K562 (cell line): ENCODE measurements around the gene TEX54. TPM values are rescaled to one million over a fixed set of nuclear protein-coding genes. Genes with fewer than 3 reads are reported as not detected.
A peak's percentile ranks its signal among the peaks of the same experiment; 100 is the strongest.

Source experiments
- ATAC-seq: fragments of 200-7000 bp; cut with Tn5 transposase; 3 replicates; pipeline ENCODE4 v1.9.1; 2020; ENCODE audit warnings: moderate library complexity
- BruUV-seq: library from RNA; stranded (reverse); fragments of 400-500 nt; replicated peaks from 2 replicates; lab custom pipeline; 2021; lab: Mats Ljungman, UMichigan
- CTCF ChIA-PET: fragments of 300-600 bp; formaldehyde crosslinking; extraction: SDS; loops from one replicate; lab custom pipeline; 2021; ENCODE audit warnings: low intra/inter-chr PET ratio; lab: Yijun Ruan, JAX
- POLR2A ChIA-PET: fragments of 300-600, 350-650 bp; sonication (Branson Sonifier 250); formaldehyde crosslinking; extraction: SDS; loops from one replicate; lab custom pipeline; 2021; ENCODE audit warnings: antibody characterized with exemption, inconsistent platforms; lab: Yijun Ruan, JAX
- DNase-seq, 4 experiments: peaks; one replicate each; pipeline versions ENCODE4 v3.0.0 to v3.0.0-alpha.2; 2011 to 2018; ENCODE audit warnings: low spot score in 3 of 4, mixed read lengths in 3 of 4; ENCODE audit errors: extremely low read depth in 1 of 4
- FAIRE-seq: peaks from 2 replicates; lab custom pipeline; 2011; peaks lifted over from hg19 to GRCh38; lab: Jason Lieb, UNC
- H2AFZ ChIP-seq: 2 replicates; pipeline ENCODE4 v1.6.0; 2011; ENCODE audit warnings: low read depth, low read length, control low read depth, inconsistent platforms
- H3K27ac ChIP-seq: fragments of 200-600 bp; 3 replicates; pipeline ENCODE4 v1.8.0; 2011; ENCODE audit warnings: low read depth, mild to moderate bottlenecking, control low read depth, inconsistent platforms, low read length, moderate library complexity, mixed read lengths; ENCODE audit errors: extremely low read depth
- H3K27me3 ChIP-seq, 2 experiments: fragments of 300-600 bp in 1 of 2; 2 replicates in 1 of 2; 3 replicates in 1 of 2; pipeline versions ENCODE4 v1.6.0 to v1.8.0; 2011; ENCODE audit warnings: inconsistent platforms in 2 of 2, low read length in 2 of 2, mild to moderate bottlenecking in 1 of 2, mixed read lengths in 1 of 2, moderate library complexity in 1 of 2; ENCODE audit not compliant: control insufficient read depth in 2 of 2, insufficient read depth in 2 of 2
- H3K36me3 ChIP-seq: fragments of 300-600 bp; 3 replicates; pipeline ENCODE4 v1.8.0; 2011; ENCODE audit warnings: mild to moderate bottlenecking, low read length, inconsistent platforms; ENCODE audit not compliant: control insufficient read depth, insufficient read depth
- H3K4me1 ChIP-seq, 2 experiments: fragments of 200-600 bp in 1 of 2; replicated peaks in 1 of 2; 2 replicates in 1 of 2; 3 replicates in 1 of 2; pipeline versions ENCODE4 v1.5.1 to v1.8.0; 2011; ENCODE audit warnings: inconsistent platforms in 2 of 2, low read length in 2 of 2, mild to moderate bottlenecking in 1 of 2, mixed read lengths in 1 of 2, moderate library complexity in 1 of 2; ENCODE audit not compliant: control insufficient read depth in 2 of 2, insufficient read depth in 2 of 2
- H3K4me2 ChIP-seq: 2 replicates; pipeline ENCODE4 v1.6.1; 2011; ENCODE audit warnings: low read length, control low read depth, inconsistent platforms, mixed read lengths; ENCODE audit not compliant: insufficient read depth
- H3K4me3 ChIP-seq: fragments of 200-600 bp; sonication (generic), shearing (Covaris generic); 2 replicates; pipeline ENCODE4 v1.5.1; 2016; ENCODE audit warnings: control low read depth, inconsistent platforms
- H3K79me2 ChIP-seq: fragments of 200-600 bp; 3 replicates; pipeline ENCODE4 v1.8.0; 2011; ENCODE audit warnings: low read length, inconsistent platforms; ENCODE audit not compliant: control insufficient read depth, insufficient read depth
- H3K9ac ChIP-seq, 2 experiments: 2 replicates each; pipeline versions ENCODE4 v1.6.0 to v1.6.1; 2011; ENCODE audit warnings: low read depth in 2 of 2, low read length in 2 of 2, control low read depth in 1 of 2, inconsistent platforms in 1 of 2, mild to moderate bottlenecking in 1 of 2, mixed read lengths in 1 of 2; ENCODE audit not compliant: insufficient read depth in 1 of 2
- H3K9me1 ChIP-seq: one replicate; pipeline ENCODE4 v1.6.0; 2011; ENCODE audit warnings: inconsistent platforms, mild to moderate bottlenecking, low read length, moderate library complexity; ENCODE audit not compliant: control insufficient read depth, insufficient read depth
- H3K9me3 ChIP-seq: replicated peaks from 2 replicates; pipeline ENCODE4 v1.5.1; 2011; ENCODE audit warnings: low read depth, low read length, inconsistent platforms; ENCODE audit not compliant: control insufficient read depth, insufficient read depth
- H4K20me1 ChIP-seq: replicated peaks from 2 replicates; pipeline ENCODE4 v1.6.1; 2011; ENCODE audit warnings: low read length, inconsistent platforms, mixed read lengths; ENCODE audit not compliant: control insufficient read depth, insufficient read depth
- ADNP ChIP-seq: fragments of 200-800 bp; sonication (Bioruptor generic); IDR thresholded peaks from 2 replicates; pipeline ENCODE4 v1.6.1; 2016; ENCODE audit warnings: missing genetic modification characterization, missing compliant biosample characterization
- BRF2 ChIP-seq: IDR thresholded peaks from 3 replicates; pipeline ENCODE4 v1.6.1; 2011; ENCODE audit warnings: borderline replicate concordance, mild to moderate bottlenecking; ENCODE audit not compliant: insufficient read length, insufficient read depth
- CBX1 ChIP-seq: sonication (generic); IDR thresholded peaks from 2 replicates; pipeline ENCODE4 v1.6.1; 2016; ENCODE audit warnings: antibody characterized with exemption, low read depth, mild to moderate bottlenecking
- CREB1 ChIP-seq, 2 experiments: sonication (generic) in 1 of 2; formaldehyde crosslinking in 1 of 2; IDR thresholded peaks; 2 replicates each; pipeline versions ENCODE4 v1.6.1 to v1.8.0; 2012 to 2022; ENCODE audit warnings: inconsistent platforms in 1 of 2, mild to moderate bottlenecking in 1 of 2, missing genetic modification reagents in 1 of 2, moderate library complexity in 1 of 2
- CREB3L1 ChIP-seq: fragments of 450-650 bp; IDR thresholded peaks from 2 replicates; pipeline ENCODE4 v1.6.1; 2014; ENCODE audit warnings: low read depth, mild to moderate bottlenecking, moderate library complexity, borderline replicate concordance
- ELF2 ChIP-seq: fragments of 250-450 bp; sonication (Bioruptor Pico); IDR thresholded peaks from 2 replicates; pipeline ENCODE4 v1.5.0; 2021; ENCODE audit warnings: mild to moderate bottlenecking
- ETS2 ChIP-seq: IDR thresholded peaks from 2 replicates; pipeline ENCODE4 v1.6.1; 2016; ENCODE audit warnings: borderline replicate concordance, missing genetic modification characterization, mild to moderate bottlenecking, moderate library complexity, missing compliant biosample characterization; ENCODE audit not compliant: poor library complexity, severe bottlenecking
- KLF13 ChIP-seq: fragments of 450-650 bp; IDR thresholded peaks from 2 replicates; pipeline ENCODE4 v1.6.1; 2016; ENCODE audit warnings: missing genetic modification characterization, low read depth, mild to moderate bottlenecking, missing compliant biosample characterization, moderate library complexity, borderline replicate concordance
- MITF ChIP-seq: IDR thresholded peaks from 2 replicates; pipeline ENCODE4 v1.6.1; 2014; ENCODE audit warnings: antibody characterized with exemption
- MYNN ChIP-seq, 2 experiments: sonication (generic); formaldehyde crosslinking in 1 of 2; IDR thresholded peaks; 2 replicates each; pipeline versions ENCODE4 v1.5.0 to v1.6.1; 2016 to 2020; ENCODE audit warnings: antibody characterized with exemption in 1 of 2, missing genetic modification reagents in 1 of 2
- RBM34 ChIP-seq: fragments of 200-400 bp; formaldehyde crosslinking; IDR thresholded peaks from 2 replicates; pipeline ENCODE4 v1.6.1; 2018; ENCODE audit warnings: low read length, borderline replicate concordance; ENCODE audit not compliant: insufficient read depth
- ZNF184 ChIP-seq: sonication (generic); formaldehyde crosslinking; IDR thresholded peaks from 2 replicates; pipeline ENCODE4 v1.5.0; 2020; ENCODE audit warnings: missing genetic modification reagents
- ZNF398 ChIP-seq: fragments of 250-450 bp; sonication (Bioruptor Pico); IDR thresholded peaks from 2 replicates; pipeline ENCODE4 v1.8.0; 2021; ENCODE audit warnings: moderate library complexity, mild to moderate bottlenecking, inconsistent platforms
- WGBS: fragments of 100-300 bp; shearing (Covaris generic); methylation state at CpG from one replicate; pipeline ENCODE4 v1.1.6; 2016; ENCODE audit warnings: low coverage, mixed read lengths; ENCODE audit not compliant: insufficient coverage; ENCODE audit errors: missing lambda C conversion rate; 5-methylcytosine and 5-hydroxymethylcytosine counted together
- in situ Hi-C: fragments of 300-500 bp; cut with MboI; formaldehyde crosslinking; loops from 4 replicates; pipeline ENCODE4 v1.15.0; 2018; ENCODE audit warnings: inconsistent platforms, mixed read lengths
- intact Hi-C: fragments of 100-400 bp; cut with micrococcal nuclease; formaldehyde crosslinking; loops from 2 replicates; pipeline ENCODE4 v1.14.2; 2022
- polyA plus RNA-seq, 8 experiments: library from polyadenylated mRNA; depleted of rRNA in 4 of 8; stranded (reverse) in 5 of 8; unstranded in 3 of 8; fragments of >200 nt; fragmentation: Nextera tagmentation in 2 of 8; fragmentation: Illumina TruSeq in 1 of 8; extraction: Ambion mirVana in 2 of 8; extraction: Trizol in 1 of 8; gene quantifications; 2 replicates each; pipeline versions ENCODE4 v1.2.1 to v1.2.3, GENCODE V29; 2011 to 2014; ENCODE audit warnings: inconsistent platforms in 1 of 8, missing spikeins in 1 of 8
- total RNA-seq, 7 experiments: library from RNA; depleted of rRNA in 6 of 7; stranded (reverse); fragments of >200 nt in 6 of 7; fragmentation: Illumina TruSeq in 2 of 7; extraction: Trizol in 2 of 7; gene quantifications; 2 replicates each; pipeline versions ENCODE4 v1.2.1 to v1.2.3, GENCODE V29; 2011 to 2021; ENCODE audit warnings: low replicate concordance in 1 of 7

TEX54 gene
- total and polyA plus RNA-seq, 9 of the 15 experiments (the other 6 are each of a cell fraction or from before 2014, with no cell fraction given): not detected

- FAIRE-seq (peak; percentile 82), ATAC-seq (peak; percentile 77), DNase-seq (peak; percentile 92 to 99 (median 96))
- Histone ChIP-seq H3K27ac (peak overlapping the region; percentile 99), H3K79me2 (peaks cover 92% of the 10 kb centered on the region), H3K9me3 (no peaks in the 10 kb centered on the region), H3K9me1 (no peaks in the 10 kb centered on the region), H3K9ac (peak overlapping the region; percentile 96), H3K4me2 (peak overlapping the region; percentile 99), H3K36me3 (peaks cover 55% of the 10 kb centered on the region), H3K4me3 (peak overlapping the region; percentile 74), H3K27me3 (no peaks in the 10 kb centered on the region), H4K20me1 (peaks cover 44% of the 10 kb centered on the region), H2AFZ (peak overlapping the region; percentile 79), H3K4me1 (peaks cover 5 to 21% of the 10 kb centered on the region in 2 experiments; a peak in 3 of 5 replicates)
- WGBS: under 1% methylated on average over 49 of the region's 54 CpGs
- ChIA-PET POLR2A (interaction anchor here (0.6 to 10.0 kb wide), 53 partner anchors 9 to 835 kb away, joined by 3 to 403 read pairs (median 5); partner anchors contain the start of genes B3GAT3, BSCL2, C11orf98 and CSKMT), CTCF (interaction anchor here (0.5 kb wide), 1 partner anchor 67 kb away, joined by 5 read pairs; no protein-coding TSS in a partner anchor)
- intact Hi-C loops (loop anchor here (2.0 to 5.0 kb wide), 2 partner anchors 15 to 458 kb away; no protein-coding TSS in a partner anchor), in situ Hi-C loops (loop anchor here (25.0 kb wide), 1 partner anchor 468 kb away; no protein-coding TSS in a partner anchor)
- no TSS peak for BruUV-seq
- TF ChIP-seq ADNP (no peak), ETS2 (tag) (no peak), MITF (no peak; the same call in 1 of the 2 replicates), BRF2 (no peak), CREB1 (IDR thresholded peaks at IDR 0.05) (peak; percentile 81), CREB1 (CRISPR knock-in tag; IDR thresholded peaks at IDR 0.05) (peak; percentile 89), ZNF398 (CRISPR knock-in tag) (no peak), CBX1 (peak; percentile 92), MYNN (IDR thresholded peaks at IDR 0.05) (peak; percentile 58; the same call in 1 of the 2 replicates), MYNN (CRISPR knock-in tag; IDR thresholded peaks at IDR 0.05) (no peak), ELF2 (CRISPR knock-in tag) (no peak), ZNF184 (CRISPR knock-in tag) (no peak), KLF13 (tag) (peak; percentile 68; the same call in 1 of the 2 replicates), RBM34 (no peak), CREB3L1 (peak; percentile 87)
Measured at GRCh38 chr11:62855571-62856332, 23.1 kb upstream of the TEX54 start.
